Prostate gland (tissue), 2 donors: ENCODE results near the gene REEP6. TPM values are rescaled to one million over a fixed set of nuclear protein-coding genes. Genes with fewer than 3 reads are reported as not detected.

Experiments
- DNase-seq: peaks from one replicate; pipeline ENCODE4 v3.0.0-alpha.2; 2019; ENCODE audit warnings: low spot score
- H3K27ac ChIP-seq, 2 donors: fragments of 200-600 bp; sonication (generic); 2 replicates each; pipeline ENCODE4 v1.5.1; 2017 to 2019
- H3K27me3 ChIP-seq: fragments of 200-600 bp; sonication (generic); replicated peaks from 2 replicates; pipeline ENCODE4 v1.5.1; 2019; ENCODE audit not compliant: insufficient read depth
- H3K36me3 ChIP-seq, 2 donors: fragments of 200-600 bp; sonication (generic); 1 replicate in 1 of 2; 2 replicates in 1 of 2; pipeline versions ENCODE4 v1.5.1 to v1.8.1; 2017 to 2019
- H3K4me1 ChIP-seq: fragments of 200-600 bp; sonication (generic); replicated peaks from 2 replicates; pipeline ENCODE4 v1.5.1; 2019
- H3K4me3 ChIP-seq, 2 donors: fragments of 200-600 bp; sonication (generic); 2 replicates each; pipeline ENCODE4 v1.5.1; 2017 to 2019
- H3K9me3 ChIP-seq: fragments of 200-600 bp; sonication (generic); 2 replicates; pipeline ENCODE4 v1.5.1; 2017
- CTCF ChIP-seq, 4 experiments: fragments of 200-600 bp in 2 of 4; fragments of 450-650 bp in 2 of 4; sonication (generic) in 2 of 4; IDR thresholded peaks; 1 replicate in 3 of 4; 2 replicates in 1 of 4; pipeline ENCODE4 v1.5.1; 2016 to 2019; ENCODE audit warnings: antibody characterized with exemption in 4 of 4, mild to moderate bottlenecking in 2 of 4, moderate library complexity in 2 of 4
- POLR2A ChIP-seq: fragments of 450-650 bp; IDR thresholded peaks from one replicate; pipeline ENCODE4 v1.6.1; 2016; ENCODE audit warnings: antibody characterized with exemption, mild to moderate bottlenecking
- POLR2AphosphoS5 ChIP-seq: sonication (generic); formaldehyde crosslinking; IDR thresholded peaks from one replicate; pipeline ENCODE4 v1.6.1; 2017; ENCODE audit warnings: antibody characterized with exemption
- WGBS: methylation state at CpG from one replicate; pipeline ENCODE4 v1.1.5; 2018; 5-methylcytosine and 5-hydroxymethylcytosine counted together
- intact Hi-C: fragments of 100-400 bp; cut with DNase I; formaldehyde crosslinking; loops from one replicate; pipeline ENCODE4 v1.14.2; 2022
- total RNA-seq, 2 donors: library from RNA; depleted of rRNA; stranded (reverse); fragments of >200 nt; gene quantifications; one replicate each; pipeline ENCODE4 v1.1.0, GENCODE V29; 2016

The REEP6 gene
- total RNA-seq, 2 donors from 2014 or later: 61.9 to 349 TPM

GRCh38 chr19:1446713-1447481 lies 44.1 kb upstream of the REEP6 start:
- Histone ChIP-seq H3K4me3 (peak overlapping the region in 1 of 2 donors; percentile 33), H3K36me3 (no peaks in the 10 kb centered on the region), H3K27ac (no peak overlapping the region), H3K4me1 (peaks cover 5% of the 10 kb centered on the region), H3K27me3 (peaks cover 44% of the 10 kb centered on the region), H3K9me3 (no peaks in the 10 kb centered on the region)
- no peak for DNase-seq
- intact Hi-C loops: no loop called here
- TF ChIP-seq POLR2AphosphoS5: no peak
- no peak for TF ChIP-seq CTCF (IDR thresholded peaks at IDR 0.05)
- TF ChIP-seq POLR2A: no peak
- 3% methylated on average over 58 of the region's 63 CpGs for WGBS

GRCh38 chr19:1447504-1447903 lies 43.5 kb upstream of the REEP6 start:
- Histone ChIP-seq H3K9me3 (no peaks in the 10 kb centered on the region), H3K4me3 (no peak overlapping the region), H3K27ac (no peak overlapping the region), H3K27me3 (peaks cover 50% of the 10 kb centered on the region), H3K36me3 (no peaks in the 10 kb centered on the region), H3K4me1 (peaks cover 5% of the 10 kb centered on the region)
- 29% methylated on average over 4 of the region's 4 CpGs for WGBS
- TF ChIP-seq POLR2AphosphoS5 (no peak), CTCF (IDR thresholded peaks at IDR 0.05) (no peak)
- no peak for DNase-seq
- intact Hi-C loops: no loop called here

- WGBS: 84% methylated on average over 9 of the region's 9 CpGs
These were observed 43.0 kb upstream of the REEP6 start for GRCh38 chr19:1447944-1448343.

GRCh38 chr19:1449467-1450442 lies 41.2 kb upstream of the REEP6 start, which contains the start of gene APC2:
APC2 (plus strand) TSS chr19:1450121; CDS start chr19:1453002, 2,881 bp downstream.
- H3K27ac ChIP-seq: no peak within 1 kb of the TSS
- TF ChIP-seq CTCF (IDR thresholded peaks at IDR 0.05) (no peak), POLR2AphosphoS5 (no peak), POLR2A (no peak)
- intact Hi-C loops: no loop called here
- peaks cover 5% of the 10 kb centered on the region for H3K4me1 ChIP-seq
- H3K27me3 ChIP-seq: peaks cover 57% of the 10 kb centered on the region
- no peak for DNase-seq
- H3K4me3 ChIP-seq: no peak within 1 kb of the TSS
- 3% methylated on average over 74 of the region's 74 CpGs for WGBS
- H3K36me3 ChIP-seq: no peaks in the 10 kb centered on the region
- H3K9me3 ChIP-seq: no peaks in the 10 kb centered on the region

More at GRCh38 chr19:1447944-1448343, 43.0 kb upstream of the REEP6 start:
- peaks cover 5% of the 10 kb centered on the region for H3K4me1 ChIP-seq
- no peak overlapping the region for H3K27ac ChIP-seq
- H3K36me3 ChIP-seq: no peaks in the 10 kb centered on the region
- TF ChIP-seq POLR2A (no peak), CTCF (IDR thresholded peaks at IDR 0.05) (no peak), POLR2AphosphoS5 (no peak)
- H3K4me3 ChIP-seq: no peak overlapping the region
- DNase-seq: no peak
- H3K9me3 ChIP-seq: no peaks in the 10 kb centered on the region
- peaks cover 53% of the 10 kb centered on the region for H3K27me3 ChIP-seq
- intact Hi-C loops: no loop called here
